HCT116 (cell line): ENCODE results near the gene NPDC1. TPM values are rescaled to one million over a fixed set of nuclear protein-coding genes. Genes with fewer than 3 reads are reported as not detected.

Source experiments
- ATAC-seq: fragments of 200-7000 bp; cut with Tn5 transposase; 2 replicates; pipeline ENCODE4 v1.9.1; 2020; ENCODE audit warnings: mild to moderate bottlenecking, moderate library complexity
- BruUV-seq: library from RNA; stranded (reverse); fragments of 400-500 nt; replicated peaks from 2 replicates; lab custom pipeline; 2021; lab: Mats Ljungman, UMichigan
- CTCF ChIA-PET: fragments of 300-600 bp; sonication (Branson Sonifier 250); formaldehyde crosslinking; loops from one replicate; lab custom pipeline; 2021; ENCODE audit warnings: antibody characterized with exemption; lab: Charles Lee
- POLR2A ChIA-PET: fragments of 300-600, 350-600 bp; sonication (Branson Sonifier 250); formaldehyde crosslinking; loops from one replicate; lab custom pipeline; 2021; ENCODE audit warnings: antibody characterized with exemption; lab: Charles Lee
- RAD21 ChIA-PET, 2 experiments: fragments of 300-600 bp; sonication (Branson Sonifier 250); formaldehyde crosslinking; loops; one replicate each; lab custom pipeline; 2023; ENCODE audit warnings: low total read pairs in 2 of 2; ENCODE audit not compliant: uncharacterized antibody in 2 of 2, unreplicated experiment in 2 of 2, low non-redundant PET in 1 of 2; lab: Charles Lee
- DNase-seq: peaks from one replicate; pipeline ENCODE4 v3.0.0-alpha.2; 2010; ENCODE audit warnings: low read depth, low spot score
- H2AFZ ChIP-seq: fragments of 200-600 bp; shearing (Covaris generic), sonication (generic); 2 replicates; pipeline ENCODE4 v1.6.1; 2017; ENCODE audit warnings: low read depth, mixed run types, mixed read lengths, antibody characterized with exemption, low read length; ENCODE audit not compliant: poor library complexity, severe bottlenecking
- H3K27ac ChIP-seq: 2 replicates; pipeline ENCODE4 v1.5.1; 2012; ENCODE audit warnings: low read depth, low read length
- H3K27me3 ChIP-seq: fragments of 200-600 bp; sonication (generic); 2 replicates; pipeline ENCODE4 v1.6.1; 2016; ENCODE audit warnings: mixed run types, low read length, mixed read lengths; ENCODE audit not compliant: insufficient read depth
- H3K36me3 ChIP-seq, 2 experiments: fragments of 200-500 bp in 1 of 2; fragments of 200-600 bp in 1 of 2; sonication (Bioruptor generic) in 1 of 2; sonication (generic) in 1 of 2; 2 replicates each; pipeline versions ENCODE4 v1.5.1 to v1.6.1; 2014 to 2016; ENCODE audit warnings: low read length in 2 of 2, inconsistent platforms in 1 of 2, mixed read lengths in 1 of 2, mixed run types in 1 of 2; ENCODE audit not compliant: insufficient read depth in 2 of 2, control insufficient read depth in 1 of 2
- H3K4me1 ChIP-seq, 2 experiments: fragments of 200-600 bp in 1 of 2; sonication (generic) in 1 of 2; 2 replicates each; pipeline versions ENCODE4 v1.5.1 to v1.6.1; 2012 to 2017; ENCODE audit warnings: low read length in 2 of 2, inconsistent platforms in 1 of 2, mild to moderate bottlenecking in 1 of 2, mixed read lengths in 1 of 2, mixed run types in 1 of 2, moderate library complexity in 1 of 2; ENCODE audit not compliant: insufficient read depth in 2 of 2, control insufficient read depth in 1 of 2
- H3K4me2 ChIP-seq: fragments of 200-600 bp; sonication (generic); 2 replicates; pipeline ENCODE4 v1.6.1; 2017; ENCODE audit warnings: mixed run types, low read length, mixed read lengths
- H3K4me3 ChIP-seq, 2 experiments: fragments of 200-600 bp in 1 of 2; sonication (generic) in 1 of 2; replicated peaks in 1 of 2; 2 replicates each; pipeline ENCODE4 v1.5.1; 2011 to 2016; ENCODE audit warnings: low read length in 2 of 2, control low read depth in 1 of 2, low read depth in 1 of 2, mild to moderate bottlenecking in 1 of 2, mixed read lengths in 1 of 2, mixed run types in 1 of 2
- H3K79me2 ChIP-seq: fragments of 200-600 bp; sonication (generic); 2 replicates; pipeline ENCODE4 v1.6.1; 2017; ENCODE audit warnings: mild to moderate bottlenecking, mixed run types, low read length, moderate library complexity, mixed read lengths; ENCODE audit not compliant: insufficient read depth
- H3K9ac ChIP-seq: fragments of 200-600 bp; sonication (generic); 2 replicates; pipeline ENCODE4 v1.6.1; 2016; ENCODE audit warnings: low read length, mixed read lengths
- H3K9me2 ChIP-seq: fragments of 200-600 bp; sonication (generic), shearing (Covaris generic); 2 replicates; pipeline ENCODE4 v1.6.1; 2017; ENCODE audit warnings: mixed run types, mild to moderate bottlenecking, moderate library complexity; ENCODE audit not compliant: insufficient read depth
- H3K9me3 ChIP-seq, 2 experiments: fragments of 200-500 bp in 1 of 2; fragments of 200-600 bp in 1 of 2; sonication (Bioruptor generic) in 1 of 2; sonication (generic) in 1 of 2; 2 replicates each; pipeline ENCODE4 v1.6.1; 2014 to 2017; ENCODE audit warnings: low read length in 2 of 2, mixed read lengths in 2 of 2, inconsistent platforms in 1 of 2, low read depth in 1 of 2, mild to moderate bottlenecking in 1 of 2, mixed run types in 1 of 2, moderate library complexity in 1 of 2; ENCODE audit not compliant: control insufficient read depth in 1 of 2, insufficient read depth in 1 of 2
- H4K20me1 ChIP-seq: fragments of 200-600 bp; sonication (generic), shearing (Covaris generic); 2 replicates; pipeline ENCODE4 v1.6.1; 2017; ENCODE audit warnings: mixed run types, mild to moderate bottlenecking, moderate library complexity; ENCODE audit not compliant: insufficient read depth
- CBX3 ChIP-seq: IDR thresholded peaks from 2 replicates; pipeline ENCODE4 v1.6.1; 2012; ENCODE audit warnings: low read depth
- CEBPB ChIP-seq: IDR thresholded peaks from 2 replicates; pipeline ENCODE4 v1.6.1; 2012; ENCODE audit warnings: low read depth
- CTCF ChIP-seq, 3 experiments: fragments of 200-600 bp in 1 of 3; sonication (generic) in 1 of 3; IDR thresholded peaks in 2 of 3; conservative IDR thresholded peaks in 1 of 3; 2 replicates each; pipeline ENCODE4 v1.5.1; 2012 to 2017; ENCODE audit warnings: low read depth in 2 of 3, low read length in 2 of 3, antibody characterized with exemption in 1 of 3, borderline replicate concordance in 1 of 3, control low read depth in 1 of 3, mild to moderate bottlenecking in 1 of 3, mixed read lengths in 1 of 3, mixed run types in 1 of 3, moderate library complexity in 1 of 3; ENCODE audit not compliant: insufficient read depth in 1 of 3
- EGR1 ChIP-seq: IDR thresholded peaks from 2 replicates; pipeline ENCODE4 v1.6.1; 2012; ENCODE audit warnings: low read depth
- ELF1 ChIP-seq: IDR thresholded peaks from 2 replicates; pipeline ENCODE4 v1.6.1; 2012; ENCODE audit warnings: low read depth, borderline replicate concordance
- EZH2phosphoT487 ChIP-seq: fragments of 200-600 bp; IDR thresholded peaks from 2 replicates; pipeline ENCODE4 v1.6.1; 2018; ENCODE audit warnings: antibody characterized with exemption, borderline replicate concordance
- JUND ChIP-seq: IDR thresholded peaks from 2 replicates; pipeline ENCODE4 v1.6.1; 2012
- POLR2AphosphoS5 ChIP-seq: IDR thresholded peaks from 2 replicates; pipeline ENCODE4 v1.6.1; 2011; ENCODE audit warnings: mild to moderate bottlenecking, low read depth, low read length, moderate library complexity
- SIN3A ChIP-seq: IDR thresholded peaks from 2 replicates; pipeline ENCODE4 v1.6.1; 2012; ENCODE audit warnings: low read depth
- SP1 ChIP-seq: IDR thresholded peaks from 2 replicates; pipeline ENCODE4 v1.6.1; 2012; ENCODE audit warnings: low read depth
- SRF ChIP-seq: IDR thresholded peaks from 2 replicates; pipeline ENCODE4 v1.6.1; 2012; ENCODE audit warnings: low read depth
- TCF7L2 ChIP-seq: IDR thresholded peaks from 2 replicates; pipeline ENCODE4 v1.7.0; 2011; ENCODE audit warnings: borderline replicate concordance, inconsistent platforms; ENCODE audit not compliant: insufficient read depth, insufficient read length; ENCODE audit errors: extremely low read depth
- YY1 ChIP-seq: IDR thresholded peaks from 2 replicates; pipeline ENCODE4 v1.6.1; 2011; ENCODE audit warnings: low read length, low read depth, moderate library complexity, mild to moderate bottlenecking; ENCODE audit not compliant: insufficient replicate concordance; ENCODE audit errors: extremely low read depth
- ZFX ChIP-seq: fragments of 450-650 bp; IDR thresholded peaks from 2 replicates; pipeline ENCODE4 v1.6.1; 2017
- ZNF274 ChIP-seq: fragments of 200-500 bp; sonication (Bioruptor generic); IDR thresholded peaks from 2 replicates; pipeline ENCODE4 v1.6.1; 2014; ENCODE audit warnings: mild to moderate bottlenecking, low read depth, low read length, inconsistent platforms
- intact Hi-C: fragments of 100-400 bp; cut with micrococcal nuclease; formaldehyde crosslinking; loops from 2 replicates; pipeline ENCODE4 v1.10.0; 2022
- total RNA-seq: library from RNA; stranded (reverse); gene quantifications from one replicate; pipeline ENCODE4 v1.2.1, GENCODE V29; 2021; ENCODE audit not compliant: unreplicated experiment

The NPDC1 gene
- total RNA-seq, 1 experiment from 2014 or later = 98.8 TPM

- POLR2A ChIA-PET = interaction anchor here (1.2 kb wide), 1 partner anchor 182 kb away, joined by 4 read pairs; the partner anchor contains the start of gene TUBB4B
- no peaks in the 10 kb centered on the region for H4K20me1 ChIP-seq
- no peak overlapping the region for H3K4me3 ChIP-seq
- no peak overlapping the region for H2AFZ ChIP-seq
- H3K9me3 ChIP-seq = no peaks in the 10 kb centered on the region
- intact Hi-C loops = no loop called here
- no peak for ATAC-seq
- 0 out of 4 replicates have a peak, but pooled peaks cover 0 to 2% of the 10 kb centered on the region in 2 experiments for H3K36me3 ChIP-seq
- no peak for TF ChIP-seq ZFX
- TF ChIP-seq, all 23 proteins: peak for 0
- ChIA-PET RAD21 (no interaction called here), CTCF (interaction anchor here (1.2 to 3.1 kb wide), 4 partner anchors 9 to 178 kb away, joined by 3 to 14 read pairs (median 4); partner anchors contain the start of gene SAPCD2)
- no peak for DNase-seq
- no peak overlapping the region for H3K27ac ChIP-seq
- peaks cover 16 to 33% of the 10 kb centered on the region in 2 experiments; a peak in 2 of 4 replicates for H3K4me1 ChIP-seq
- H3K79me2 ChIP-seq = no peaks in the 10 kb centered on the region
- BruUV-seq = no TSS peak
- no peak overlapping the region for H3K4me2 ChIP-seq
- no peaks in the 10 kb centered on the region for H3K27me3 ChIP-seq
- H3K9me2 ChIP-seq = no peaks in the 10 kb centered on the region
- no peak overlapping the region for H3K9ac ChIP-seq
Measured at GRCh38 chr9:137058521-137059234, 12.7 kb upstream of the NPDC1 start.

- no peaks in the 10 kb centered on the region for H3K9me2 ChIP-seq
- H3K4me3 ChIP-seq = no peak overlapping the region
- peaks cover 22 to 41% of the 10 kb centered on the region in 2 experiments for H3K4me1 ChIP-seq
- no peak overlapping the region for H3K9ac ChIP-seq
- H2AFZ ChIP-seq = no peak overlapping the region
- ChIA-PET CTCF (interaction anchor here (0.9 to 3.1 kb wide), 3 partner anchors 10 to 28 kb away, joined by 4 to 14 read pairs (median 6); partner anchors contain the start of gene SAPCD2), POLR2A (no interaction called here), RAD21 (no interaction called here)
- no peak overlapping the region for H3K4me2 ChIP-seq
- H4K20me1 ChIP-seq = no peaks in the 10 kb centered on the region
- H3K36me3 ChIP-seq = no peaks in the 10 kb centered on the region
- DNase-seq = no peak
- no peaks in the 10 kb centered on the region for H3K79me2 ChIP-seq
- ATAC-seq = no peak
- no TSS peak for BruUV-seq
- no peaks in the 10 kb centered on the region for H3K27me3 ChIP-seq
- no peak overlapping the region for H3K27ac ChIP-seq
- intact Hi-C loops = no loop called here
- no peaks in the 10 kb centered on the region for H3K9me3 ChIP-seq
- TF ChIP-seq SRF (no peak), SP1 (no peak), EZH2phosphoT487 (no peak), EGR1 (no peak), CTCF (IDR thresholded peaks at IDR 0.05 in 2 of 3, conservative IDR thresholded peaks at IDR 0.05 in 1 of 3; ENCODE audit: borderline replicate concordance in 1 of 3, insufficient read depth in 1 of 3, low read depth in 2 of 3, low read length in 2 of 3) (no peak), CEBPB (no peak), YY1 (no peak), ZFX (no peak), ELF1 (no peak), CBX3 (no peak), POLR2AphosphoS5 (no peak), TCF7L2 (no peak), ZNF274 (no peak), SIN3A (no peak), JUND (no peak)
Measured at GRCh38 chr9:137057545-137057944, 11.6 kb upstream of the NPDC1 start.
